ENCODE data around the gene NFKBIE.

Gene NFKBIE

GRCh38 chr6:44245912-44246662, 19.3 kb downstream of the NFKBIE start:
- TF ChIP-seq ESRRG (CRISPR knock-in tag; IDR thresholded peaks at IDR 0.05) = no peak
- TF ChIP-seq GLIS3 (CRISPR knock-in tag; IDR thresholded peaks at IDR 0.05) = 0 out of 2 replicates have a peak, but pooled peaks have one; percentile 19
- TF ChIP-seq ZFP3 (CRISPR knock-in tag; IDR thresholded peaks at IDR 0.05) = no peak
- TF ChIP-seq PATZ1 (CRISPR knock-in tag; IDR thresholded peaks at IDR 0.05; ENCODE audit: borderline replicate concordance) = peak; percentile 67; the same call in 1 of the 2 replicates
- TF ChIP-seq RARB (CRISPR knock-in tag; IDR thresholded peaks at IDR 0.05) = no peak
- no peak for TF ChIP-seq ISL1 (CRISPR knock-in tag; IDR thresholded peaks at IDR 0.05)
- TF ChIP-seq ZFP30 (CRISPR knock-in tag; IDR thresholded peaks at IDR 0.05) = no peak
- no peak for TF ChIP-seq CSDC2 (CRISPR knock-in tag; IDR thresholded peaks at IDR 0.05)
- TF ChIP-seq CREB5 (CRISPR knock-in tag; IDR thresholded peaks at IDR 0.05; ENCODE audit: low read depth) = no peak
- ATAC-seq = peak; percentile 81

- ATAC-seq = no peak
Measured at GRCh38 chr6:44245391-44245911, 19.9 kb downstream of the NFKBIE start.

More at GRCh38 chr6:44245391-44245911, 19.9 kb downstream of the NFKBIE start:
- TF ChIP-seq SNAI2 (CRISPR knock-in tag; IDR thresholded peaks at IDR 0.05) (no peak), RARB (CRISPR knock-in tag; IDR thresholded peaks at IDR 0.05) (no peak), ZFP3 (CRISPR knock-in tag; IDR thresholded peaks at IDR 0.05) (no peak), ZFP30 (CRISPR knock-in tag; IDR thresholded peaks at IDR 0.05) (no peak), OSR1 (CRISPR knock-in tag; IDR thresholded peaks at IDR 0.05) (no peak), CSRNP3 (CRISPR knock-in tag; IDR thresholded peaks at IDR 0.05) (no peak), CREB5 (CRISPR knock-in tag; IDR thresholded peaks at IDR 0.05; ENCODE audit: low read depth) (no peak), ZNF8 (CRISPR knock-in tag; IDR thresholded peaks at IDR 0.05) (no peak), TSHZ2 (CRISPR knock-in tag; IDR thresholded peaks at IDR 0.05) (no peak), ESRRG (CRISPR knock-in tag; IDR thresholded peaks at IDR 0.05) (no peak), ARNTL (CRISPR knock-in tag; IDR thresholded peaks at IDR 0.05; ENCODE audit: borderline replicate concordance, low read depth) (no peak), PPARA (CRISPR knock-in tag; IDR thresholded peaks at IDR 0.05; ENCODE audit: borderline replicate concordance) (no peak), TOX (CRISPR knock-in tag; IDR thresholded peaks at IDR 0.05; ENCODE audit: borderline replicate concordance) (no peak), ISL1 (CRISPR knock-in tag; IDR thresholded peaks at IDR 0.05) (no peak), POU6F1 (CRISPR knock-in tag; IDR thresholded peaks at IDR 0.05; ENCODE audit: borderline replicate concordance, low read depth) (no peak), ZNF565 (CRISPR knock-in tag; conservative IDR thresholded peaks at IDR 0.05; ENCODE audit: low read depth) (no peak), BACH2 (CRISPR knock-in tag; IDR thresholded peaks at IDR 0.05; ENCODE audit: borderline replicate concordance) (no peak), GLIS3 (CRISPR knock-in tag; IDR thresholded peaks at IDR 0.05) (no peak), CSDC2 (CRISPR knock-in tag; IDR thresholded peaks at IDR 0.05) (no peak), TCF4 (CRISPR knock-in tag; IDR thresholded peaks at IDR 0.05; ENCODE audit: borderline replicate concordance) (no peak)

All from SK-N-SH treated with all-trans-retinoic acid at 6 μM for 48 hours (cell line).